GM06990 (cell line): ENCODE results near the gene PARVB.

Experiments used
- DNase-seq: peaks from one replicate; pipeline ENCODE4 v3.0.0-alpha.2; 2011; ENCODE audit not compliant: insufficient read length; ENCODE audit errors: extremely low read depth
- H3K27me3 ChIP-seq: replicated peaks from 2 replicates; pipeline ENCODE4 v1.6.0; 2011; ENCODE audit warnings: low read length; ENCODE audit not compliant: control insufficient read depth, insufficient read depth
- H3K36me3 ChIP-seq: 2 replicates; pipeline ENCODE4 v1.5.1; 2011; ENCODE audit warnings: low read length; ENCODE audit not compliant: control insufficient read depth, insufficient read depth
- H3K4me3 ChIP-seq: replicated peaks from 2 replicates; pipeline ENCODE4 v1.5.1; 2011; ENCODE audit warnings: low read depth, mild to moderate bottlenecking, control low read depth, low read length
- CTCF ChIP-seq: IDR thresholded peaks from 2 replicates; pipeline ENCODE4 v1.5.1; 2011; ENCODE audit warnings: low read length, control low read depth, mild to moderate bottlenecking, inconsistent platforms; ENCODE audit not compliant: insufficient read depth, poor library complexity, severe bottlenecking

The PARVB gene

GRCh38 chr22:44046485-44047141 lies 22.5 kb downstream of the PARVB start:
- no peak for DNase-seq
- peaks cover 2% of the 10 kb centered on the region; the same call in 1 of the 2 replicates for H3K36me3 ChIP-seq
- no peak for TF ChIP-seq CTCF
- H3K4me3 ChIP-seq, result no peak overlapping the region
- no peaks in the 10 kb centered on the region for H3K27me3 ChIP-seq

- DNase-seq, result peak; percentile 62
- peaks cover 3% of the 10 kb centered on the region; the same call in 1 of the 2 replicates for H3K36me3 ChIP-seq
- TF ChIP-seq CTCF, result no peak
- peak overlapping the region; percentile 39 for H3K4me3 ChIP-seq
- no peaks in the 10 kb centered on the region for H3K27me3 ChIP-seq
Observed at GRCh38 chr22:44047891-44048301, 23.8 kb downstream of the PARVB start.

GRCh38 chr22:44049486-44050231 lies 25.6 kb downstream of the PARVB start:
- Histone ChIP-seq H3K4me3 (no peak overlapping the region), H3K36me3 (peaks cover 3% of the 10 kb centered on the region; the same call in 1 of the 2 replicates), H3K27me3 (no peaks in the 10 kb centered on the region)
- TF ChIP-seq CTCF, result no peak
- DNase-seq, result no peak

GRCh38 chr22:44050766-44051355 lies 26.8 kb downstream of the PARVB start:
- TF ChIP-seq CTCF, result no peak
- no peak overlapping the region for H3K4me3 ChIP-seq
- H3K27me3 ChIP-seq, result no peaks in the 10 kb centered on the region
- no peak for DNase-seq
- H3K36me3 ChIP-seq, result peaks cover 3% of the 10 kb centered on the region; the same call in 1 of the 2 replicates

- DNase-seq, result no peak
- Histone ChIP-seq H3K4me3 (no peak overlapping the region), H3K36me3 (peaks cover 3% of the 10 kb centered on the region; the same call in 1 of the 2 replicates), H3K27me3 (no peaks in the 10 kb centered on the region)
- no peak for TF ChIP-seq CTCF
Observed at GRCh38 chr22:44051358-44051757, 27.3 kb downstream of the PARVB start.
